CD14-positive monocyte (primary cell): Measurements from ENCODE around the gene CAPSL. TPM values are rescaled to one million over a fixed set of nuclear protein-coding genes. Genes with fewer than 3 reads are reported as not detected.

Source experiments
- DNase-seq, 3 donors: peaks; one replicate each; pipeline ENCODE4 v3.0.0-alpha.2; 2011 to 2022
- H2AFZ ChIP-seq: 2 replicates; pipeline ENCODE4 v1.6.0; 2012; ENCODE audit warnings: mild to moderate bottlenecking, low read depth, low read length, inconsistent platforms; ENCODE audit not compliant: insufficient read depth, poor library complexity, severe bottlenecking
- H3K27ac ChIP-seq, 2 donors: 1 replicate in 1 of 2; 2 replicates in 1 of 2; pipeline ENCODE4 v1.5.1; 2012 to 2013; ENCODE audit warnings: low read length in 2 of 2, control low read depth in 1 of 2, inconsistent platforms in 1 of 2, low read depth in 1 of 2, mild to moderate bottlenecking in 1 of 2
- H3K27me3 ChIP-seq, 2 donors: one replicate each; pipeline versions ENCODE4 v1.6.0 to v1.6.1; 2011 to 2013; ENCODE audit warnings: low read length in 2 of 2; ENCODE audit not compliant: control insufficient read depth in 2 of 2, insufficient read depth in 2 of 2
- H3K36me3 ChIP-seq, 2 donors: replicated peaks in 1 of 2; 1 replicate in 1 of 2; 2 replicates in 1 of 2; pipeline versions ENCODE4 v1.5.1 to v1.6.1; 2012 to 2013; ENCODE audit warnings: low read length in 2 of 2, control low read depth in 1 of 2, inconsistent platforms in 1 of 2, mild to moderate bottlenecking in 1 of 2; ENCODE audit not compliant: insufficient read depth in 2 of 2, control insufficient read depth in 1 of 2
- H3K4me1 ChIP-seq, 2 donors: 1 replicate in 1 of 2; 2 replicates in 1 of 2; pipeline versions ENCODE4 v1.5.1 to v1.6.1; 2012 to 2013; ENCODE audit warnings: low read length in 2 of 2, control low read depth in 1 of 2, inconsistent platforms in 1 of 2, mild to moderate bottlenecking in 1 of 2, moderate library complexity in 1 of 2; ENCODE audit not compliant: insufficient read depth in 2 of 2, control insufficient read depth in 1 of 2
- H3K4me2 ChIP-seq: replicated peaks from 2 replicates; pipeline ENCODE3; 2012; ENCODE audit warnings: low read length, moderate library complexity, mild to moderate bottlenecking; ENCODE audit not compliant: poor library complexity, severe bottlenecking; ENCODE audit errors: extremely low read depth
- H3K4me3 ChIP-seq, 3 experiments: fragments of 200-600 bp in 1 of 3; sonication (generic) in 1 of 3; replicated peaks in 1 of 3; 1 replicate in 2 of 3; 2 replicates in 1 of 3; pipeline ENCODE4 v1.5.1; 2011 to 2013; ENCODE audit warnings: low read length in 3 of 3, mild to moderate bottlenecking in 3 of 3, control low read depth in 2 of 3, low read depth in 2 of 3, inconsistent platforms in 1 of 3, moderate library complexity in 1 of 3
- H3K79me2 ChIP-seq: 2 replicates; pipeline ENCODE4 v1.6.0; 2012; ENCODE audit warnings: mild to moderate bottlenecking, control low read depth, inconsistent platforms, low read length, moderate library complexity; ENCODE audit not compliant: insufficient read depth
- H3K9ac ChIP-seq: 2 replicates; pipeline ENCODE4 v1.6.0; 2017; ENCODE audit warnings: low read length, mild to moderate bottlenecking; ENCODE audit not compliant: insufficient read depth, poor library complexity, severe bottlenecking
- H3K9me3 ChIP-seq, 2 donors: replicated peaks in 1 of 2; 1 replicate in 1 of 2; 2 replicates in 1 of 2; pipeline versions ENCODE4 v1.5.1 to v1.6.1; 2012 to 2013; ENCODE audit warnings: low read length in 2 of 2, control low read depth in 1 of 2; ENCODE audit not compliant: control insufficient read depth in 1 of 2, insufficient read depth in 1 of 2
- H4K20me1 ChIP-seq: 2 replicates; pipeline ENCODE4 v1.6.0; 2012; ENCODE audit warnings: mild to moderate bottlenecking, low read length, control low read depth, moderate library complexity; ENCODE audit not compliant: insufficient read depth
- H3K27ac Mint-ChIP-seq, 7 donors: one replicate each; pipeline ENCODE4 v1.8.0; 2020; ENCODE audit warnings: mild to moderate bottlenecking in 7 of 7, mixed read lengths in 7 of 7, moderate library complexity in 6 of 7, inconsistent platforms in 2 of 7
- H3K27me3 Mint-ChIP-seq, 3 donors: one replicate each; pipeline ENCODE4 v1.8.0; 2021 to 2022; ENCODE audit warnings: low read depth in 3 of 3, mild to moderate bottlenecking in 3 of 3, mixed read lengths in 3 of 3, moderate library complexity in 3 of 3, inconsistent platforms in 1 of 3
- H3K36me3 Mint-ChIP-seq, 2 donors: one replicate each; pipeline ENCODE4 v1.8.0; 2020; ENCODE audit warnings: mixed read lengths in 2 of 2, inconsistent platforms in 1 of 2, mild to moderate bottlenecking in 1 of 2
- H3K4me1 Mint-ChIP-seq: one replicate; pipeline ENCODE4 v1.8.0; 2020; ENCODE audit warnings: mild to moderate bottlenecking, mixed read lengths
- H3K4me3 Mint-ChIP-seq, 2 donors: one replicate each; pipeline ENCODE4 v1.8.0; 2020; ENCODE audit warnings: mild to moderate bottlenecking in 2 of 2, mixed read lengths in 2 of 2, moderate library complexity in 1 of 2
- H3K9me3 Mint-ChIP-seq, 7 donors: one replicate each; pipeline ENCODE4 v1.8.0; 2020 to 2022; ENCODE audit warnings: mixed read lengths in 7 of 7, mild to moderate bottlenecking in 6 of 7, moderate library complexity in 6 of 7, inconsistent platforms in 2 of 7
- CTCF ChIP-seq: fragments of 200-600 bp; IDR thresholded peaks from one replicate; pipeline ENCODE4 v1.8.0; 2022; ENCODE audit warnings: antibody characterized with exemption, mild to moderate bottlenecking
- WGBS: methylation state at CpG from one replicate; pipeline ENCODE4 v1.1.5; 2013; ENCODE audit warnings: missing lambda C conversion rate; ENCODE audit not compliant: insufficient coverage; 5-methylcytosine and 5-hydroxymethylcytosine counted together
- intact Hi-C, 2 donors: fragments of 100-400 bp; cut with micrococcal nuclease; formaldehyde crosslinking; loops; one replicate each; pipeline versions ENCODE4 v1.15.0 to v1.15.1; 2023
- polyA plus RNA-seq, 3 donors: library from polyadenylated mRNA; depleted of rRNA in 1 of 3; unstranded in 2 of 3; stranded (reverse) in 1 of 3; fragments of 300-500 nt in 2 of 3; fragments of >200 nt in 1 of 3; fragmentation: Illumina TruSeq in 2 of 3; gene quantifications; 1 replicate in 2 of 3; 2 replicates in 1 of 3; pipeline ENCODE4 v1.2.3, GENCODE V29; 2012 to 2021

CAPSL gene
- polyA plus RNA-seq, 3 donors, result not detected

GRCh38 chr5:35939639-35940038 is 1.2 kb upstream of the CAPSL start:
- intact Hi-C loops, result no loop called here
- no peaks in the 10 kb centered on the region for H4K20me1 ChIP-seq
- no peaks in the 10 kb centered on the region for H3K79me2 ChIP-seq
- no peak overlapping the region for H3K9ac ChIP-seq
- H3K27ac ChIP-seq, result no peak overlapping the region
- H3K9me3 ChIP-seq, result no peaks in the 10 kb centered on the region
- H3K4me1 ChIP-seq, result no peaks in the 10 kb centered on the region
- DNase-seq, result no peak
- no peak overlapping the region for H3K4me3 ChIP-seq
- H3K4me2 ChIP-seq, result no peak overlapping the region
- Mint-ChIP-seq H3K36me3 (no peaks in the 10 kb centered on the region), H3K4me1 (no peaks in the 10 kb centered on the region), H3K9me3 (peaks cover 0 to 1% (median 0%) of the 10 kb centered on the region in 7 donors), H3K27ac (no peak overlapping the region), H3K27me3 (peaks cover 0 to 5% (median 2%) of the 10 kb centered on the region in 3 donors), H3K4me3 (no peak overlapping the region)
- H2AFZ ChIP-seq, result no peak overlapping the region
- H3K36me3 ChIP-seq, result no peaks in the 10 kb centered on the region
- no peaks in the 10 kb centered on the region for H3K27me3 ChIP-seq
- 55% methylated on average over 2 of the region's 3 CpGs for WGBS
- TF ChIP-seq CTCF, result peak; percentile 13

- H3K27ac Mint-ChIP-seq, result no peak overlapping the region
- H3K9me3 ChIP-seq, result no peaks in the 10 kb centered on the region
- peaks cover 22% of the 10 kb centered on the region for H3K4me1 Mint-ChIP-seq
- peak overlapping the region; percentile 19 for H3K4me2 ChIP-seq
- no peak overlapping the region for H3K9ac ChIP-seq
- H3K36me3 Mint-ChIP-seq, result no peaks in the 10 kb centered on the region
- intact Hi-C loops, result loop anchor here (1.0 to 5.0 kb wide), 3 partner anchors 144 to 834 kb away; no protein-coding TSS in a partner anchor
- DNase-seq, result peak; percentile 34 to 59 (median 51)
- no peaks in the 10 kb centered on the region for H3K36me3 ChIP-seq
- H3K4me1 ChIP-seq, result peaks cover 12 to 17% of the 10 kb centered on the region in 2 donors
- whole genome bisulfite sequencing, result 47% methylated on average over 8 of the region's 13 CpGs
- TF ChIP-seq CTCF, result peak; percentile 92
- H3K27me3 Mint-ChIP-seq, result peaks cover 6 to 8% (median 7%) of the 10 kb centered on the region in 3 donors
- no peak overlapping the region for H3K4me3 ChIP-seq
- peak overlapping the region in 1 of 2 donors; percentile 88 for H3K4me3 Mint-ChIP-seq
- H2AFZ ChIP-seq, result peak overlapping the region; percentile 31
- peaks cover 0 to 2% (median 0%) of the 10 kb centered on the region in 7 donors for H3K9me3 Mint-ChIP-seq
- no peak overlapping the region for H3K27ac ChIP-seq
- no peaks in the 10 kb centered on the region for H4K20me1 ChIP-seq
- no peaks in the 10 kb centered on the region for H3K27me3 ChIP-seq
- no peaks in the 10 kb centered on the region for H3K79me2 ChIP-seq
Observed at GRCh38 chr5:35926389-35927051, 11.9 kb downstream of the CAPSL start.
